Subcutaneous abdominal adipose tissue (tissue), 5 donors: Measurements from ENCODE around the gene CXCL8.
"Not testable (repeated sequence)": the region's sequence is repeated elsewhere in the genome, so short reads cannot be mapped to it uniquely, and the experiment has no call there.

Source experiments
- H3K27ac ChIP-seq: one replicate; pipeline ENCODE4 v1.7.0; 2013; ENCODE audit warnings: low read depth, mild to moderate bottlenecking, inconsistent platforms, low read length, moderate library complexity
- H3K27me3 ChIP-seq, 5 donors: one replicate each; pipeline ENCODE4 v1.7.0; 2013; ENCODE audit warnings: low read length in 5 of 5, inconsistent platforms in 1 of 5; ENCODE audit not compliant: control insufficient read depth in 5 of 5, insufficient read depth in 4 of 5
- H3K36me3 ChIP-seq, 5 donors: one replicate each; pipeline ENCODE4 v1.7.0; 2013; ENCODE audit warnings: low read length in 5 of 5; ENCODE audit not compliant: control insufficient read depth in 5 of 5, insufficient read depth in 5 of 5
- H3K4me1 ChIP-seq, 5 donors: one replicate each; pipeline ENCODE4 v1.7.0; 2013; ENCODE audit warnings: low read length in 5 of 5, mild to moderate bottlenecking in 3 of 5, moderate library complexity in 1 of 5; ENCODE audit not compliant: control insufficient read depth in 5 of 5, insufficient read depth in 5 of 5
- H3K4me3 ChIP-seq, 5 donors: one replicate each; pipeline ENCODE4 v1.7.0; 2013; ENCODE audit warnings: low read length in 5 of 5, low read depth in 1 of 5
- H3K9ac ChIP-seq, 5 donors: one replicate each; pipeline ENCODE4 v1.7.0; 2013; ENCODE audit warnings: low read length in 5 of 5, mild to moderate bottlenecking in 4 of 5, moderate library complexity in 3 of 5
- H3K9me3 ChIP-seq, 5 donors: one replicate each; pipeline ENCODE4 v1.7.0; 2013; ENCODE audit warnings: low read length in 5 of 5; ENCODE audit not compliant: control insufficient read depth in 5 of 5
- donor health status: healthy.
- donor health status: healthy.
- donor health status: healthy.
- donor health status: healthy.
- donor health status: healthy.

The CXCL8 gene

DNA sequence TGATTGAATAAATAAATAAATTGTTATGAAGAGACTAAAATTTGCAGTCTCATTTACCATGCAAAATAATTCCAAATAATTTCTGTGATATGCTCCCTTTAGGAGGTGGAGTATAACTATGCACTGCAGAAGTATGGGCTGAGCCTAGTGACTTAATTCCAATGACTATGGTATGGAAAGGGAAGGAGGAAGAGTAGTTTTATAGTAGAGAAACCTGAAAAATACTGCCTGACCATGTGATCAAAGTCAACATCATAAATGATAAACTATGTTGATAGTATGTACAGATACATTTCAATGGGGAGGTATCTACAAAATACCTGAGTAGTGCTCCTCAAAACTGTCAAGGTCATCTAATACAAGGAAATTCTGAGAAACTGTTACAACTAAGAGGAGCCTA, 14.6 kb downstream of the CXCL8 start:
- H3K27ac ChIP-seq: no peak overlapping the region
- no peaks in the 10 kb centered on the region for H3K9me3 ChIP-seq
- H3K27me3 ChIP-seq: no peaks in the 10 kb centered on the region
- no peaks in the 10 kb centered on the region for H3K4me1 ChIP-seq
- no peak overlapping the region for H3K4me3 ChIP-seq
- no peaks in the 10 kb centered on the region for H3K36me3 ChIP-seq
- no peak overlapping the region for H3K9ac ChIP-seq

DNA sequence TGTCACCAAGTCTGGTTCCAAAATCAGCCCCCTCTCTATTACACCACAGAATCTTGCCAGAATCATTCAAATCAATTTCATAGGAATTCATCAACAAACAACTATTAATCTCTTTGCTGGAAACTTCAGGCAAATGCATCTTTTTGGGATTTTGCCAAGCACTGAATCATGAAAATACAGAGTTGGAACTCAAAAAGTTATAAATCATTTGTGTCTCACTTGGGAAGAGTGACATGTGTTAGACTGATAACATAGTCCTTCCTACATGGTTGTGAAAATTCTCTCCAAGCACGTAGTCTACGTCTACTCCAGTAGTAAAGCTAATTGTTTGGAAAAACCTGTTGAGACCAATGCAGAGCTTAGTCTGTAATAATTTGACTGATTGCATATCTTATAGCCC, 19.0 kb downstream of the CXCL8 start:
- peaks cover 0 to 4% (median 0%) of the 10 kb centered on the region in 5 donors for H3K4me1 ChIP-seq
- no peak overlapping the region for H3K27ac ChIP-seq
- no peaks in the 10 kb centered on the region for H3K27me3 ChIP-seq
- H3K9me3 ChIP-seq: no peaks in the 10 kb centered on the region
- H3K36me3 ChIP-seq: no peaks in the 10 kb centered on the region
- H3K9ac ChIP-seq: no peak overlapping the region
- no peak overlapping the region for H3K4me3 ChIP-seq

DNA sequence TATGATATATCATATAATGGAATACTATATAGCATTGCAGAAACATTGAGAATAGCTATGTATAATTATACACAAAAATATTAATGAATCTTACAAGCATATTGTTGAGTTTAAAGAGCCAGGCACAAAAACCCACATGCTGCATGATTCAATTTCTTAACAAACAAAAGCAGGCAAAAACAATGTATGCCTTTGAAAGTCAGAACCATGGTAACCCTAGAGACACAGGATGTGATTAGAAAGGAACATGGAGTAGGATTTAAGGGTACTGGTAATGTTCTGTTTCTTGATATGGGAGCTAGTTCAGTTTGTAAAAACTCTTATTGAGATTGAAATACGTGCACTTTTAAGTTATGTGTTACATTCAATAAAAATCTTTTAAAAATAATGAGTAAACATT, 21.5 kb downstream of the CXCL8 start:
- Histone ChIP-seq H3K27me3 (no peaks in the 10 kb centered on the region), H3K9ac (no peak overlapping the region), H3K4me1 (peaks cover 0 to 4% (median 0%) of the 10 kb centered on the region in 5 donors), H3K27ac (no peak overlapping the region), H3K9me3 (no peaks in the 10 kb centered on the region), H3K4me3 (no peak overlapping the region), H3K36me3 (no peaks in the 10 kb centered on the region)

DNA sequence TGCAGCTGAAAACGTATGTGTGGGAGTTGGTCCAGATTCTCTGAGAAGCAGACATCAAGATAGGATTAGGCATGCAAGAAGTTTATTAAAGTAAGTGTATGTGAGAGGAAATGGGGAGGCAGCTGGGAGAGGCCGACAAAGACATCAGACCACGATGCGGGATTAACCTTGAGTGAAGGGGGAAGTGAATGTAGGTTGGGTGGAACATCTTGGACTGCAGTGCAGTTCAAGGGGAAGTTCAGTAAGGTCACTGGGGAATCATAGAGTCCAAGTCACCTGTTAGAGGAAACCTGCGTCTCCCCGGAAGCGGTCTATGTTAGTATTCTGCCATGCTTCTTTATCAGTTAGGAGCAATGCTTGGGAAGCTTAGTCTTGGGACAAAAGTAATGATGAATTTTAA, 22.0 kb downstream of the CXCL8 start:
- Histone ChIP-seq H3K9ac (no peak overlapping the region), H3K36me3 (no peaks in the 10 kb centered on the region), H3K4me1 (peaks cover 0 to 4% (median 0%) of the 10 kb centered on the region in 5 donors), H3K27ac (no peak overlapping the region), H3K9me3 (no peaks in the 10 kb centered on the region), H3K27me3 (no peaks in the 10 kb centered on the region), H3K4me3 (no peak overlapping the region)

DNA sequence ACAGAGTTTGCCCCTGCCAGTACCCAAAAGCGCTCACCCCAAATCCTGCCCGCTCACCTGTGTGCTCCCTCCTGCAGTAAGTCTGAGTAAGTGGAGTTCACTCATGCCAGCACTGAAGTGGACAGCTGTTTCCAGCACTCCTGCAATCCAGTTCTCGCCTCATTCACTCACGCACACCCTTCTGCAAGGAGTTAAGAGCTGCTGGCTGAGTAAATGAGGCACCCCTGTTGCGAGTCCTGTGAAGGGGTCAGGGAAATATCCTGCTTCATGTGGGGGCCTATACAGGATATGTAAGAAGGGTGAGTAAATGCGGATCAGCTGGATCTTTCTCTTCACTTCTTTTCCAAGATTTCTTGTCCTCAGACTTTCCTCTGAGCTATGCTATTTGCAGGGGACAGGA, 23.5 kb downstream of the CXCL8 start:
- Histone ChIP-seq H3K27me3 (no peaks in the 10 kb centered on the region), H3K9me3 (no peaks in the 10 kb centered on the region), H3K27ac (no peak overlapping the region), H3K4me3 (no peak overlapping the region), H3K9ac (no peak overlapping the region), H3K4me1 (peaks cover 0 to 4% (median 0%) of the 10 kb centered on the region in 5 donors), H3K36me3 (no peaks in the 10 kb centered on the region)

DNA sequence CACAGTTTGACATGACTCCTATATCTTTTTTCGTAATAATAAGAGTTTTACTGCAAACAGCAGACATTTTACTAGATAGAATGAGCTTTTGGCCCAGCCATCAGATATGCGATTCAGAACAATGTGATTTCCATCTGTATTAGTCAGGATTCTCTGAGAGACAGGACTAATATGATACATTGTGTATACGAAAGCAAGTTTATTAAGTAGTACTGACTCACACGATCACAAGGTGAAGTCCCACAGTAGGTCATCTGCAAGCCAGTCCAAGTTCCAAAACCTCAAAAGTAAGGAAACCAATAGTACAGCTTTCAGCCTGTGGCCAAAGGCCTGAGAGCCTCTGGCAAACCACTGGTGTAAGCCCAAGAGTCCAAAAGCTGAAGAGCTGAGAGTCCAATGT, 24.1 kb downstream of the CXCL8 start:
- H3K27me3 ChIP-seq: no peaks in the 10 kb centered on the region
- no peak overlapping the region for H3K9ac ChIP-seq
- H3K4me3 ChIP-seq: no peak overlapping the region
- no peaks in the 10 kb centered on the region for H3K9me3 ChIP-seq
- no peaks in the 10 kb centered on the region for H3K36me3 ChIP-seq
- peaks cover 0 to 4% (median 0%) of the 10 kb centered on the region in 5 donors for H3K4me1 ChIP-seq
- H3K27ac ChIP-seq: no peak overlapping the region

DNA sequence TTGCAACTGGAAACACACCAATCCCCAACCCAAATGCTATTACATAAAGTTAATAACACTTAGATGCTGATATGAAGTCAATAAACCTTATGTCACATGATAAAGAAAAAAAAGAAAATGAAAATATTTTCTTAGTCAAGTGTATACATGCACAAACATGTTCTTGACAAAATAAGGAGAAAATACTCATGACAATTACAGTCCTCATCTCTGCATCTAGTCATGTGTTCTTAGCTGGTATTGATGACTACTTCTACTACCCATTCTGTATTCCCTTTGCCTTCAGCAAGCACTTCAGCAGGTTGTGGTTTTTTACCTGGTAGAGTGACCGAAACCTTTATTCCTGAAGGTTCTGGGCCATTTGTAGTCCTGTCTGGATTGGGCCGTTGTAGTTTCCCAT, 24.9 kb downstream of the CXCL8 start:
- H3K36me3 ChIP-seq: no peaks in the 10 kb centered on the region
- peaks cover 0 to 3% (median 0%) of the 10 kb centered on the region in 5 donors for H3K4me1 ChIP-seq
- no peaks in the 10 kb centered on the region for H3K27me3 ChIP-seq
- H3K9ac ChIP-seq: no peak overlapping the region
- no peak overlapping the region for H3K27ac ChIP-seq
- no peaks in the 10 kb centered on the region for H3K9me3 ChIP-seq
- H3K4me3 ChIP-seq: no peak overlapping the region

DNA sequence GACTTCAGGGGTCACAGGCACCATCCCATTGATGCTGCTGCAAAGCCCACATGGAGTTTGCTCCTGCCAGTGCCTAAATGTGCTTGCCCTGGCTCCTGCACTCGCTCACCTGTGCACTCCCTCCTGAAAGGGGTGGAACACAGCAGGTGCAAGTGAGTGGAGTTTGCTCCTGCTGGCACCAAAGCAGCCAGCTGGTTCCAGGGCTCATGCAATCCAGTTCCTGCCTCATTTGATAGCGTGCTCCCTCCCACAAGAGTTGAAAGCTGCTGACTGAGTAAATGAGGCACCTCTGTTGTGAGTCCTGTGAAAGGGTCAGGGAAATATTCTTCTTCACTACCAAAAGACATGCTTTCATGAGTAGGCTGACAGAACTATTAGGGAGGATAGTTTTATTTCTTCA, 30.5 kb downstream of the CXCL8 start:
- no peaks in the 10 kb centered on the region for H3K36me3 ChIP-seq
- no peak overlapping the region for H3K4me3 ChIP-seq
- no peaks in the 10 kb centered on the region for H3K9me3 ChIP-seq
- no peak overlapping the region for H3K27ac ChIP-seq
- H3K9ac ChIP-seq: no peak overlapping the region
- peaks cover 0 to 1% (median 0%) of the 10 kb centered on the region in 5 donors for H3K4me1 ChIP-seq
- H3K27me3 ChIP-seq: no peaks in the 10 kb centered on the region

DNA sequence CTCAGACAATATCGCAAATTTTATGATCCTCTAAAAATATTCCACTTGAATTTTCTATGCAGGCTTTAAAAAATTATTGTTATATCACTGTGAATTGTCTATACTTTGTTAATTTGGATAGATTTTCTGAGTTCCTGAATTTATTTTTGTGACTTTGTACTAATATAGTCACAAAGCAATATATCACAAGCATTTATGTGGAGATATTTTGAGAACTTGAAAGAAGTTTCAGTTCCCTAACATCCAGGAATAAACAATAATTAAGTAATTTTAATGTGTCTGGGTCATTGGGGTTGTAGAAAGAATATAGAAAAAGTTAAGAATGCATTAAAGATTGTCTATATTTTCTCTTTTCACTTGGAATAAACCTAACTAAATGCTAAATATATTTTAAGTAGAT, 32.0 kb downstream of the CXCL8 start:
- H3K9me3 ChIP-seq: no peaks in the 10 kb centered on the region
- no peaks in the 10 kb centered on the region for H3K27me3 ChIP-seq
- H3K36me3 ChIP-seq: no peaks in the 10 kb centered on the region
- H3K27ac ChIP-seq: no peak overlapping the region
- no peak overlapping the region for H3K4me3 ChIP-seq
- no peak overlapping the region for H3K9ac ChIP-seq
- peaks cover 0 to 9% (median 2%) of the 10 kb centered on the region in 5 donors for H3K4me1 ChIP-seq

DNA sequence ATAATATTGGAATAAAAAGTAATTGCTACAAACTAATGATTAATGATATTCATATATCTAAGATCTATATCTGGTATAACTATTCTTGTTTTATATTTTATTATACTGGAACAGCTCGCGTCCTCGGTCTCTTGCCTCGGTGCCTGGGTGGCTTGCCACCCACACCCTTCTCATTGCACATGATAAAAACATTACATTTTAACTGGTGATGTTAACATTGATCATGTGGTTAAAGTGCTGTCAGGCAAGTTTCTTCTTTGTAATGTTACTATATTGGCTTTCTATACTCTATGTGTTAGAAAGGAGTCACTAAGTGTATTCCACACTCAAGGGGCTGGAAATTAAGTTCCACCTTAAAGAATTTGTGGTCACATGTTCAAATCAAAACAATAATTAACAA, 34.0 kb downstream of the CXCL8 start:
- H3K9ac ChIP-seq, H3K27ac ChIP-seq, H3K4me3 ChIP-seq, H3K4me1 ChIP-seq, H3K9me3 ChIP-seq, H3K36me3 ChIP-seq, H3K27me3 ChIP-seq: not testable (repeated sequence)

DNA sequence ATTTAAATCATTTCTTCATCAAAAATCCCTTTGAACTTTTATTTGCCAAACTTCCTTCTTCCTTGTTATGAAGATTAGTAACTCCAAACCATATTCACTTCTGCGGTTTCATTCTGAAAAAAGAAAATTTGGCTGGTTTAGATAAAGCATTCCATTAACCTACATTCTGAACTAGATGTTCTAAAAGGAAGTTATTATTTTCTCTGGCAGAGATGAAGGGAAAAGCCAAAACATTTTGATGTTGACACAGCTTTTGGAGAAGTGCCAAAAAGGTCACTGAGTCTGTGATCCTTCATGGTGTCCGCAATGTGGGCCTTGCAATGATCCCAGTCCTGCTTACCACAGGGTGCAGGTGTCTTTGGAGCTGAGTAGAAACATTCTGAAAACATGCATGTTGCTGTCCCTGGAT, 36.0 kb downstream of the CXCL8 start:
- Histone ChIP-seq H3K9me3 (no peaks in the 10 kb centered on the region), H3K4me1 (peaks cover 0 to 9% (median 2%) of the 10 kb centered on the region in 5 donors), H3K36me3 (no peaks in the 10 kb centered on the region), H3K9ac (no peak overlapping the region), H3K27me3 (no peaks in the 10 kb centered on the region), H3K27ac (no peak overlapping the region), H3K4me3 (no peak overlapping the region)
